C4-2B (cell line): ENCODE data around the gene C1QC.

Experiments
- H3K27ac ChIP-seq: fragments of 450-650 bp; 2 replicates; pipeline ENCODE4 v1.5.1; 2017
- CTCF ChIP-seq: fragments of 450-650 bp; conservative IDR thresholded peaks from 2 replicates; pipeline ENCODE4 v1.5.1; 2017; ENCODE audit warnings: mild to moderate bottlenecking
- ZFX ChIP-seq: fragments of 450-650 bp; IDR thresholded peaks from 2 replicates; pipeline ENCODE4 v1.6.1; 2017

C1QC gene

GRCh38 chr1:22696610-22697009, 53.2 kb downstream of the C1QC start:
- H3K27ac ChIP-seq: no peak overlapping the region
- no peak for TF ChIP-seq CTCF
- no peak for TF ChIP-seq ZFX
